Sigmoid colon (tissue), 7 donors: ENCODE measurements around the gene FOXRED2. TPM values are rescaled to one million over a fixed set of nuclear protein-coding genes. Genes with fewer than 3 reads are reported as not detected.
"Not testable (repeated sequence)": the region's sequence is repeated elsewhere in the genome, so short reads cannot be mapped to it uniquely, and the experiment has no call there.

Source experiments
- DNase-seq: peaks from one replicate; pipeline ENCODE4 v3.0.0-alpha.2; 2019
- H3K27ac ChIP-seq, 4 donors: fragments of 200-600 bp; sonication (generic); one replicate each; pipeline ENCODE4 v1.5.1; 2016 to 2019; ENCODE audit warnings: mild to moderate bottlenecking in 1 of 4
- H3K27me3 ChIP-seq, 3 donors: fragments of 200-600 bp; sonication (generic); one replicate each; pipeline ENCODE4 v1.5.1; 2019; ENCODE audit warnings: mild to moderate bottlenecking in 1 of 3
- H3K36me3 ChIP-seq, 4 donors: fragments of 200-600 bp; sonication (generic); one replicate each; pipeline ENCODE4 v1.5.1; 2016 to 2019
- H3K4me1 ChIP-seq, 4 donors: fragments of 200-600 bp; sonication (generic); one replicate each; pipeline ENCODE4 v1.5.1; 2017 to 2019
- H3K4me3 ChIP-seq, 4 donors: fragments of 200-600 bp; sonication (generic); one replicate each; pipeline ENCODE4 v1.5.1; 2017 to 2019; ENCODE audit warnings: mild to moderate bottlenecking in 2 of 4, moderate library complexity in 1 of 4
- H3K9me3 ChIP-seq, 4 donors: fragments of 200-600 bp in 3 of 4; sonication (generic) in 3 of 4; one replicate each; pipeline versions ENCODE4 v1.5.1 to v1.6.1; 2013 to 2019
- EP300 ChIP-seq, 4 donors: sonication (generic); formaldehyde crosslinking; IDR thresholded peaks; one replicate each; pipeline ENCODE4 v1.6.1; 2017; ENCODE audit warnings: antibody characterized with exemption in 4 of 4
- POLR2A ChIP-seq, 2 donors: fragments of 450-650 bp; IDR thresholded peaks; one replicate each; pipeline ENCODE4 v1.6.1; 2016; ENCODE audit warnings: antibody characterized with exemption in 2 of 2, mild to moderate bottlenecking in 2 of 2, moderate library complexity in 2 of 2
- POLR2AphosphoS5 ChIP-seq, 4 donors: sonication (generic); formaldehyde crosslinking; IDR thresholded peaks; one replicate each; pipeline ENCODE4 v1.6.1; 2017; ENCODE audit warnings: antibody characterized with exemption in 4 of 4
- WGBS, 2 donors: extraction: QIAGEN DNeasy Blood & Tissue Kit; methylation state at CpG; one replicate each; pipeline ENCODE4 v1.1.7; 2013; 5-methylcytosine and 5-hydroxymethylcytosine counted together
- intact Hi-C: fragments of 100-400 bp; cut with DNase I; formaldehyde crosslinking; loops from one replicate; pipeline ENCODE4 v1.15.1; 2023
- polyA plus RNA-seq, 3 donors: library from polyadenylated mRNA; stranded (reverse); fragments of 200-250 nt; gene quantifications; one replicate each; pipeline ENCODE4 v1.2.3, GENCODE V29; 2013
- total RNA-seq, 4 donors: library from RNA; depleted of rRNA; stranded (reverse); fragments of >200 nt; gene quantifications; one replicate each; pipeline ENCODE4 v1.1.0, GENCODE V29; 2016
- TF ChIP-seq, protein P1 (sequence below), 4 experiments: fragments of 450-650 bp in 3 of 4; fragments of 200-600 bp in 1 of 4; IDR thresholded peaks; one replicate each; pipeline ENCODE4 v1.5.1; 2016 to 2019; ENCODE audit warnings: antibody characterized with exemption in 4 of 4, mild to moderate bottlenecking in 3 of 4, moderate library complexity in 2 of 4
- donor health status: healthy with polysubstance abuse.
- donor health status: Bipolar disorder and iron deficiency.
- donor health status: healthy.

The FOXRED2 gene
- total and polyA plus RNA-seq, 7 donors = under 0.01 to 5.4 (median 4.6) TPM

DNA sequence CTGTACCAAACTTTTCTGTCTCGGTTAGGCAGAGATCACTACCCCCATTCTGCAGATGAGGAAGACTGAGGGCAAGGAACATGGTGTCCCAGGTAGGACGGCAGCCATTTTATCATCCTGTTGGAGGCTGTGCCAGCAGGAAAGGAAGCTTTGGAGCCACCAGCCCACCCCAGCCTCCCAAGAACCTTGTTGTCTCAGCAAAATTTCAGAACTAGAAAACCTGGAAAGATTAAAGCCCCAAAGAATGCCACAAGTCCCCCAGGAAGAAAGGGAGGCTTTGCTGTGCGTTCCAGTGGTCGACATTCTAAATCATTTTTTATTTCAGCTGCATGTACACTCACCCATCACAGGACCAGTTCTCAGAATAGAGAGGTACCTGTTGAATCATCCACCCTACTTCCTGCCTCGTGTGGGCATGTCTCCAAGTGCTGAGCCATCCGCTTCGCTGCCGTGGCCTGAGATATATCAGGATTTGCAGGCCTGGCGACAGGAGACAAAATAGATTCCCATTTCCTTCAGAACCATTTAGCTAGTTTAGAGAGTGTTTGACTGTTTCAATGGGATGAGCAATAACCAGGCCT lies 35.1 kb upstream of the FOXRED2 start:
- H3K4me3 ChIP-seq = no peak overlapping the region
- no peak for DNase-seq
- H3K9me3 ChIP-seq = no peaks in the 10 kb centered on the region
- 44 to 47% methylated on average over 9 of the region's 9 CpGs for WGBS, 2 donors
- no peaks in the 10 kb centered on the region for H3K4me1 ChIP-seq
- no peaks in the 10 kb centered on the region for H3K36me3 ChIP-seq
- H3K27me3 ChIP-seq = peaks cover 0 to 8% (median 0%) of the 10 kb centered on the region in 3 donors
- peak overlapping the region in 2 of 4 donors; percentile 9 to 18 for H3K27ac ChIP-seq
- TF ChIP-seq, protein P1, sequence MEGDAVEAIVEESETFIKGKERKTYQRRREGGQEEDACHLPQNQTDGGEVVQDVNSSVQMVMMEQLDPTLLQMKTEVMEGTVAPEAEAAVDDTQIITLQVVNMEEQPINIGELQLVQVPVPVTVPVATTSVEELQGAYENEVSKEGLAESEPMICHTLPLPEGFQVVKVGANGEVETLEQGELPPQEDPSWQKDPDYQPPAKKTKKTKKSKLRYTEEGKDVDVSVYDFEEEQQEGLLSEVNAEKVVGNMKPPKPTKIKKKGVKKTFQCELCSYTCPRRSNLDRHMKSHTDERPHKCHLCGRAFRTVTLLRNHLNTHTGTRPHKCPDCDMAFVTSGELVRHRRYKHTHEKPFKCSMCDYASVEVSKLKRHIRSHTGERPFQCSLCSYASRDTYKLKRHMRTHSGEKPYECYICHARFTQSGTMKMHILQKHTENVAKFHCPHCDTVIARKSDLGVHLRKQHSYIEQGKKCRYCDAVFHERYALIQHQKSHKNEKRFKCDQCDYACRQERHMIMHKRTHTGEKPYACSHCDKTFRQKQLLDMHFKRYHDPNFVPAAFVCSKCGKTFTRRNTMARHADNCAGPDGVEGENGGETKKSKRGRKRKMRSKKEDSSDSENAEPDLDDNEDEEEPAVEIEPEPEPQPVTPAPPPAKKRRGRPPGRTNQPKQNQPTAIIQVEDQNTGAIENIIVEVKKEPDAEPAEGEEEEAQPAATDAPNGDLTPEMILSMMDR (IDR thresholded peaks at IDR 0.05) = no peak
- TF ChIP-seq POLR2A (IDR thresholded peaks at IDR 0.05) (no peak), EP300 (IDR thresholded peaks at IDR 0.05) (no peak), POLR2AphosphoS5 (IDR thresholded peaks at IDR 0.05) (no peak)
- intact Hi-C loops = loop anchor here (10.0 kb wide), 1 partner anchor 433 kb away; no protein-coding TSS in a partner anchor

DNA sequence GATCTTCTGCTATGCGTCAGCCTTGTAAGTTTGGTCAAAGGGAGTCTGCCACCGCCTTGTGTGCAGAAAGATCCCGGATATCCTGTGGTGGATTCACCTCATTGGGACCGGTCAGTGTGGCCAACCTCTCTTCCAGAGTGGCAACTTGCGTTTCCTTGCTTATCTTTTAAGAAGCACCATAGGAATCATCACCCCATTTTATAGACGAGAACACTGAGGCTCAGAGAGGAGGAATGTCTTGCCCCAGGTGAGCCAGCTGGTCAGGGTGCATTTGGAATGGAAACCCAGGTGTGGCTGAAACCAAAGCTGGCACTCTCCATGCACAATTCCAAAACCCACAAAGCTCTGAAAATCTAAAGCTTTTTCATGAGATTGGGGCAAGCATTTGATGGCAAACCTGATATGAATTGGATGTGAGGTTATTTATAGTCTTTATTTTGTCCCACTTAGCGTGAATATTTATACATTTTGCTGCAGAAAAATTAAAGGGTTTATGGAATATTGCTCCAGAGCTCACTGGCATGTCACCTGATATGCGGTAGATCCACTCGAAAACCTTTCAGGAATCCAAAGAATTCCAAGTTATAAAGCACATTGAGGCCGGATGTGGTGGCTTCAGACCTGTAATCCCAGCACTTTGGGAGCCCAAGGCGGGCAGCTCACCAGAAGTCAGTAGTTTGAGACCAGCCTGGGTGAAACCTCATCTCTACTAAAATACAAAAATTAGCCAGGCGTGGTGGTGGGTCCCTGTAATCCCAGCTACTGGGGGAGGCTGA lies 34.2 kb upstream of the FOXRED2 start:
- Histone ChIP-seq H3K4me1 (no peaks in the 10 kb centered on the region), H3K27ac (no peak overlapping the region), H3K9me3 (no peaks in the 10 kb centered on the region), H3K4me3 (no peak overlapping the region), H3K27me3 (no peaks in the 10 kb centered on the region), H3K36me3 (no peaks in the 10 kb centered on the region)
- WGBS, 2 donors = 76 to 79% methylated on average over 12 of the region's 12 CpGs
- no peak for DNase-seq
- intact Hi-C loops = loop anchor here (10.0 kb wide), 1 partner anchor 434 kb away; no protein-coding TSS in a partner anchor
- TF ChIP-seq, protein P1 (IDR thresholded peaks at IDR 0.05) = no peak
- TF ChIP-seq POLR2AphosphoS5 (IDR thresholded peaks at IDR 0.05) = no peak
- TF ChIP-seq POLR2A (IDR thresholded peaks at IDR 0.05) = no peak

DNA sequence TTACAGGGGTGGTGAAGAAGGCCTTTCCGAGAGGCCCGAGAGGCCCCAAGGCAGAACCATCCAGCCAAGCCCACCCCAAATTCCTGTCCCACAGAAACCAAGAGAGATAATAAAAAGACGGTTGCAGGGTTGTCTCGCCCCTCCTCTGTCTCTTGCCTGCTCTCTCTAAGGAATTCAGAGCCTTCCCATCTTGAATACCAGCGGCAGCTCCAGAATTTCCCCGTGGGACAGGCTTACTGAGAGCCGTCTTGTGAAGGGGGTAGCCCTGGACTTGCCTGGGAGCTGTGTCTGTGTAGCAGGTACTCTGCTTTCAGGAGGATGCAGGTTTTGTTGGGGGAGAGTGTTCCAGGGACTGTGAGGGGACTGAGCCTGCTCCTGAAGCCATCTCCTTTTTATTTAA lies 31.7 kb upstream of the FOXRED2 start:
- WGBS, 2 donors = 61 to 63% methylated on average over 7 of the region's 7 CpGs
- Histone ChIP-seq H3K27ac (no peak overlapping the region), H3K9me3 (no peaks in the 10 kb centered on the region), H3K4me3 (no peak overlapping the region), H3K4me1 (no peaks in the 10 kb centered on the region), H3K27me3 (no peaks in the 10 kb centered on the region), H3K36me3 (no peaks in the 10 kb centered on the region)
- intact Hi-C loops = no loop called here
- TF ChIP-seq, protein P1 (IDR thresholded peaks at IDR 0.05) = no peak
- TF ChIP-seq POLR2AphosphoS5 (IDR thresholded peaks at IDR 0.05) (no peak), EP300 (IDR thresholded peaks at IDR 0.05) (no peak), POLR2A (IDR thresholded peaks at IDR 0.05) (no peak)
- no peak for DNase-seq

DNA sequence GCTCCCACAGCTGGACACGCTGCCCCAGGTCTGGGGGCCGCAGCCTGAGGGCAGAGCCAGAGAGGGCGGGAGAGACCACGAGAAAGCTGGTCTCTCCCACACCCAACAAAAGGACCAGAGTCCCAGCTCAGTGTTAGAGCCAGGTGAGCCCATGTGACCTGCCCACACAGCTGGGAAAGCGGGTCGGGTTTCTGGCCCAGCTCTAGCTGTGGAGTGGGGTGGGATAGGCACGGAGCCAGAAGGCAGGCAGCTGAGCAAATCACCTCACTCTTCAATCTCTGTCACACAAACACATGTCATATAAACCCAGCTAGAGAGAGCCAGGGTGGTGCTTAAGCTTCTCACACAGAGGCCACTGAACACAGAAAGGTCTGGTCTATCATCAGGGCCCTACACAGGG lies 29.9 kb upstream of the FOXRED2 start:
- Histone ChIP-seq H3K4me3 (no peak overlapping the region), H3K36me3 (no peaks in the 10 kb centered on the region), H3K9me3 (no peaks in the 10 kb centered on the region), H3K4me1 (no peaks in the 10 kb centered on the region), H3K27ac (no peak overlapping the region), H3K27me3 (no peaks in the 10 kb centered on the region)
- TF ChIP-seq POLR2A (IDR thresholded peaks at IDR 0.05) = no peak
- no peak for TF ChIP-seq EP300 (IDR thresholded peaks at IDR 0.05)
- TF ChIP-seq, protein P1 (IDR thresholded peaks at IDR 0.05) = no peak
- no peak for TF ChIP-seq POLR2AphosphoS5 (IDR thresholded peaks at IDR 0.05)
- DNase-seq = no peak
- WGBS, 2 donors = 51 to 69% methylated on average over 7 of the region's 7 CpGs
- intact Hi-C loops = no loop called here

DNA sequence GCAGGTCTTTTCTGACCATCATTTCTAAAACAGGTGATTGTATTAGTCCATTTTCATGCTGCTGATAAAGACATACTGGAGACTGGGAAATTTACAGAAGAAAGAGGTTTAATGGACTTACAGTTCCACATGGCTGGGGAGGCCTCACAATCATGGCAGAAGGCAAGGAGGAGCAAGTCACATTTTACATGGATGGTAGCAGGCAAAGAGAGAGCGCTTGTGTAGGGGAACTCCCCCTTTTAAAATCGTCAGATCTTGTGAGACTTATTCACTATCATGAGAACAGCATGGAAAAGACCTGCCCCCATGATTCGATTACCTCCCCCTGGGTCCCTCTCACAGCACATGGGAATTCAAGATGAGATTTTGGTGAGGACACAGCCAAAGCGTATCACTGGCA lies 26.5 kb upstream of the FOXRED2 start:
- H3K4me1 ChIP-seq, intact Hi-C loops, H3K4me3 ChIP-seq, DNase-seq, H3K27ac ChIP-seq, H3K36me3 ChIP-seq, H3K9me3 ChIP-seq, H3K27me3 ChIP-seq: not testable (repeated sequence)
- 83 to 92% methylated on average over 4 of the region's 4 CpGs for WGBS, 2 donors
